Measurements from ENCODE around the gene BCL2L11.

DNA sequence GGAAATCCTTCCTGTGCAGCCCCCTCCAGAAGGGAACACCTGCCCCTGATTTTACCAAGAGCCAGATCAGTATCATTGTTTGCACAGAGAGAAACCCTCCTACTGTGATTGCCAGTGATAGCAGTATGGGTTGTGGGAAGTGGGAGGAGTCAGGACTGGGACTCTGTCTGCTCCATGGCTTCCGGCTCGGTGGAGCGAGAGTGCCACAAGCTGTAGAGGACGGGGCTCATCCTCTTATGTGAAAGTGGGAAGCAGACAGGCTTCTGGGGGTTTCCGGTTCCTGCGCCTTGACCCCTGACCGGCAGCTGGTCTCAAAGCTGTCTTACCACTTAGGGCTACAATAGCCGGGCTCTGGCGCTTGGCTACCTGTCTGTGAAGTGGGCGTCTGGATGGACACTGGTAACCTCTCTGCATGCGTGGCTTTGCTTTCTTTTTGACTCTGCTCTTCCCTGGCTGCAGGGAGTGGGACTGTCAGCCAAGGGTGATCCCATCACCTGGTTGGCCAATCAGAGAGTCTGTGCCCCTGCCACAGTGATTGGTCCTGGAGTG lies 79.7 kb downstream of the BCL2L11 start:
- TF ChIP-seq, protein P1, sequence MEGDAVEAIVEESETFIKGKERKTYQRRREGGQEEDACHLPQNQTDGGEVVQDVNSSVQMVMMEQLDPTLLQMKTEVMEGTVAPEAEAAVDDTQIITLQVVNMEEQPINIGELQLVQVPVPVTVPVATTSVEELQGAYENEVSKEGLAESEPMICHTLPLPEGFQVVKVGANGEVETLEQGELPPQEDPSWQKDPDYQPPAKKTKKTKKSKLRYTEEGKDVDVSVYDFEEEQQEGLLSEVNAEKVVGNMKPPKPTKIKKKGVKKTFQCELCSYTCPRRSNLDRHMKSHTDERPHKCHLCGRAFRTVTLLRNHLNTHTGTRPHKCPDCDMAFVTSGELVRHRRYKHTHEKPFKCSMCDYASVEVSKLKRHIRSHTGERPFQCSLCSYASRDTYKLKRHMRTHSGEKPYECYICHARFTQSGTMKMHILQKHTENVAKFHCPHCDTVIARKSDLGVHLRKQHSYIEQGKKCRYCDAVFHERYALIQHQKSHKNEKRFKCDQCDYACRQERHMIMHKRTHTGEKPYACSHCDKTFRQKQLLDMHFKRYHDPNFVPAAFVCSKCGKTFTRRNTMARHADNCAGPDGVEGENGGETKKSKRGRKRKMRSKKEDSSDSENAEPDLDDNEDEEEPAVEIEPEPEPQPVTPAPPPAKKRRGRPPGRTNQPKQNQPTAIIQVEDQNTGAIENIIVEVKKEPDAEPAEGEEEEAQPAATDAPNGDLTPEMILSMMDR (IDR thresholded peaks at IDR 0.05) = no peak
- no peak for TF ChIP-seq POLR2AphosphoS5 (IDR thresholded peaks at IDR 0.05)
